ENCODE measurements around the gene SUSD6. TPM values are rescaled to one million over a fixed set of nuclear protein-coding genes. Genes with fewer than 3 reads are reported as not detected.

Gene SUSD6
- total RNA-seq, 2 experiments from 2014 or later = 42.9 to 44.5 TPM

DNA sequence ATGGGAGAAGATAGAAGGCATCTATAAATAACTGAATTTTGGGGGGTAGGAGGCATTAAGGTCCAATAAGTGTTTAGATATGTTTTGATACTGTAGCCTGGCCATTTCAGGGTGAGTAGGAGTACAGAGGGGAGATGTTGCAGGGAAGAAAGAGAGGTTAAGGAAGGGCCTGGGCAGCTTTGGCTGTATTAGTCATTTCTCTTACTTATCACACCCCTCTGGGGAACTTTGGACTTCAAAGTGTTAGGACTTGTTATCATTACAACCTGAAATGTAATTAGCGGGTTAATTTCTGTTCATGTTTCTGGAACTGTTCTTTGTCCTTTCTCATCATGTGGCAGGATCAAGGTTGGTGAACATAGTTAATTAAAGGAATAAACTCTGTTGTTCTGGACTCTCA is 40.3 kb downstream of the SUSD6 start:
- Mint-ChIP-seq H3K27ac (no peak overlapping the region), H3K4me1 (peaks cover 50% of the 10 kb centered on the region), H3K36me3 (peaks cover 7% of the 10 kb centered on the region), H3K9me3 (no peaks in the 10 kb centered on the region), H3K27me3 (no peaks in the 10 kb centered on the region), H3K4me3 (no peak overlapping the region)
- no peak for ATAC-seq (ENCODE audit: low read depth)
- POLR2A ChIA-PET = no interaction called here
- DNase-seq = no peak

GRCh38 chr14:69652942-69653684 is 41.7 kb downstream of the SUSD6 start:
- Mint-ChIP-seq H3K36me3 (peaks cover 7% of the 10 kb centered on the region), H3K27ac (peak overlapping the region; percentile 54), H3K4me3 (peak overlapping the region; percentile 25), H3K27me3 (no peaks in the 10 kb centered on the region), H3K9me3 (no peaks in the 10 kb centered on the region), H3K4me1 (peaks cover 48% of the 10 kb centered on the region)
- DNase-seq (no peak), ATAC-seq (ENCODE audit: low read depth) (no peak)
- POLR2A ChIA-PET = no interaction called here

GRCh38 chr14:69654116-69654515 is 42.7 kb downstream of the SUSD6 start:
- Mint-ChIP-seq H3K27me3 (no peaks in the 10 kb centered on the region), H3K36me3 (peaks cover 9% of the 10 kb centered on the region), H3K27ac (no peak overlapping the region), H3K4me3 (no peak overlapping the region), H3K9me3 (no peaks in the 10 kb centered on the region), H3K4me1 (peaks cover 46% of the 10 kb centered on the region)
- POLR2A ChIA-PET = no interaction called here
- ATAC-seq (ENCODE audit: low read depth) = no peak
- no peak for DNase-seq

DNA sequence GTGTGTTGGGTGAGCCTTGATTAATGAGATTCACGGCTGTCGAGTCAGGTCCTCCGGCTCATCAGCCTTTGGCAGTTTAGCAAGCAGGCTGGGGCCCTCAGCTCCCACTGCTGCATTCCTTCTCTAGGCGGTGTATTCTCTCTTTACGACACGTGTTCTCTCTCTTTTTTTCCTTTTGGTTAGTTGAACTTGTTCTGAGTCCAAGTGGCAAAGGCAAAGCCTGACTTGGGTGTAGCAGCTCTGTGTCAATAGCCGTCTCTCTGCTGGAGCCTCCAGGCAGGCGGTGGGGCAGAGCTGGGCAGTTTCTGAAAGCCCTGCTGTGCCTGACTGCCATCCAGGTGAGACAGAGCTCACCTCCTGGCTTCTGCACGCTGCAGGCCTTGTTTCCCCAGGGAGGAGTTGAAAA is 46.6 kb downstream of the SUSD6 start:
- peaks cover 31% of the 10 kb centered on the region for H3K36me3 Mint-ChIP-seq
- no peak for ATAC-seq (ENCODE audit: low read depth)
- H3K4me3 Mint-ChIP-seq = no peak overlapping the region
- H3K27me3 Mint-ChIP-seq = no peaks in the 10 kb centered on the region
- no peaks in the 10 kb centered on the region for H3K9me3 Mint-ChIP-seq
- no peak for DNase-seq
- H3K27ac Mint-ChIP-seq = no peak overlapping the region
- POLR2A ChIA-PET = no interaction called here
- H3K4me1 Mint-ChIP-seq = peaks cover 53% of the 10 kb centered on the region

DNA sequence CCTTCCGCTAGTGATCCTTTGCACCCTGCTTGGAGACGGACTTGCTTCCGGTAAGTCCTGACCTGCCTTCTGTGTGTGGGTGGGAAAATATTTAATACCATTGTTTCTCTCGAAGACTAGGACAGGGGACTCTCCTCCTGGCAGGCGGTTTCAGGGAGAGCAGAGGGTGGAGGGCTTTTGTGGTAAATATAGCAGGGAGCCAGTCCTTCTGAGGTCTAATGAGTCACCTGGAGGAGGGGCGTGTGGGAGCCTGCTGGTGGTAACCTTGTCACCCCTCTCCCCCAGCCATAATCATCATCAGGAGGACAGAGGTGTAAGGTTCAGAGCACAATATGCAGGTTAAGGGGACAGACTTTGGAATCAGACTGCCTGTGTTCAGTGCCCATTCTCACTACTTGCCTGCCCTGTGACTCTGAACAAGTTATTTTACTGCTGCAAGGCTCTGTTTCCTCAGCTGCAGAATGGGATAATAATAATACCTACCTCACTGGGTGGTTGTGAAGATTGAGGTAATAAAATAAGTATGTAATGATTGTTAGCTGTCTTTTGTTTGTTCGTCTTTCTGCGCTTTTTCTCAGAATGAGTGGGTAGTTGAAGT is 47.4 kb downstream of the SUSD6 start:
- Mint-ChIP-seq H3K27ac (no peak overlapping the region), H3K36me3 (peaks cover 31% of the 10 kb centered on the region), H3K27me3 (no peaks in the 10 kb centered on the region), H3K4me1 (peaks cover 51% of the 10 kb centered on the region), H3K9me3 (no peaks in the 10 kb centered on the region), H3K4me3 (no peak overlapping the region)
- ATAC-seq (ENCODE audit: low read depth) = peak; percentile 30
- DNase-seq = no peak
- POLR2A ChIA-PET = no interaction called here

GRCh38 chr14:69660344-69661193 is 49.2 kb downstream of the SUSD6 start:
- peak; percentile 79 for ATAC-seq (ENCODE audit: low read depth)
- no peak for DNase-seq
- H3K4me3 Mint-ChIP-seq = peak overlapping the region; percentile 51
- POLR2A ChIA-PET = interaction anchor here (1.2 to 1.6 kb wide), 2 partner anchors 9 to 49 kb away, joined by 3 read pairs; partner anchors contain the start of gene SUSD6
- peak overlapping the region; percentile 66 for H3K27ac Mint-ChIP-seq
- H3K27me3 Mint-ChIP-seq = no peaks in the 10 kb centered on the region
- no peaks in the 10 kb centered on the region for H3K9me3 Mint-ChIP-seq
- peaks cover 36% of the 10 kb centered on the region for H3K36me3 Mint-ChIP-seq
- H3K4me1 Mint-ChIP-seq = peaks cover 54% of the 10 kb centered on the region

DNA sequence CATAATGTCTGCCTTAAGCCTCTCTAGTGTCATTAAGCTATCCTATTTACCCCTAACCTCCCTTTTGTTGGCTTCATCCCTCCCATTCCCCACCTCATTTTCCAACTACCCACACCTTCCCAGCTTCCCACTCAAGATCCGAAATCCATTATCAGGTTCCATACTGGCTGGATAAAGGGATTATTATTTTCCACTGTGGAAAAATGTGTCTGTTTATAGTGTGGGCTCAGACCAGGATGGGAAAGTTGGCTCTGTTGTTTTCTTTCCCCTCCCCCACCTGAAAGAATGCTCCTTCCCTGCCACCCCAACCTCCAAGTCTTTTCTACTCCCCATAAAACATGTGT is 49.8 kb downstream of the SUSD6 start:
- Mint-ChIP-seq H3K9me3 (no peaks in the 10 kb centered on the region), H3K4me1 (peaks cover 54% of the 10 kb centered on the region), H3K4me3 (no peak overlapping the region), H3K36me3 (peaks cover 38% of the 10 kb centered on the region), H3K27ac (peak overlapping the region; percentile 66), H3K27me3 (no peaks in the 10 kb centered on the region)
- POLR2A ChIA-PET = interaction anchor here (1.2 to 1.6 kb wide), 2 partner anchors 8 to 50 kb away, joined by 3 read pairs; partner anchors contain the start of gene SUSD6
- DNase-seq (no peak), ATAC-seq (ENCODE audit: low read depth) (no peak)

GRCh38 chr14:69662636-69663299 is 51.4 kb downstream of the SUSD6 start:
- POLR2A ChIA-PET = interaction anchor here (0.9 kb wide), 1 partner anchor 17 kb away, joined by 4 read pairs; no protein-coding TSS in a partner anchor
- H3K4me3 Mint-ChIP-seq = no peak overlapping the region

DNA sequence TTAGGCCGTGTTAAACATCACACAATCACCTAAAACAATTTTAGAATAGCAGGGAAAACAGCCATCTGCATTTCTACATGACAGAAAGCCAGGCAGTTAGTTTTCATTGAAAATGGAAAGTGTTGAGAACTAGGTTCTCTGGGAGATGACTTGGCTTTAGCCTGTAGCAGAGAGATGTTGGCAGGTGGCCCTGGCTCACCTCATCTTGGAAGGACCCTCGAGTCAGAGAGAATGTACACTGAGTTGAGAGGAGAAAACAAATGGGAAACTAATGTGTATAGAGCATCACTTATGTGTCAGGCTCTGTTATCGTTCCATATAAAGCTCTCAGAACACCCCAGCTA is 51.9 kb downstream of the SUSD6 start:
- Mint-ChIP-seq H3K4me3 (no peak overlapping the region), H3K27ac (no peak overlapping the region), H3K4me1 (peaks cover 58% of the 10 kb centered on the region), H3K9me3 (no peaks in the 10 kb centered on the region), H3K36me3 (peaks cover 52% of the 10 kb centered on the region), H3K27me3 (no peaks in the 10 kb centered on the region)
- POLR2A ChIA-PET = no interaction called here
- no peak for DNase-seq
- ATAC-seq (ENCODE audit: low read depth) = no peak

More at GRCh38 chr14:69662636-69663299, 51.4 kb downstream of the SUSD6 start:
- DNase-seq = no peak
- Mint-ChIP-seq H3K27me3 (no peaks in the 10 kb centered on the region), H3K36me3 (peaks cover 48% of the 10 kb centered on the region), H3K27ac (no peak overlapping the region), H3K4me1 (peaks cover 58% of the 10 kb centered on the region), H3K9me3 (no peaks in the 10 kb centered on the region)
- no peak for ATAC-seq (ENCODE audit: low read depth)

- no peak for ATAC-seq (ENCODE audit: low read depth)
These were observed 52.9 kb downstream of the SUSD6 start for GRCh38 chr14:69664265-69664664.

DNA sequence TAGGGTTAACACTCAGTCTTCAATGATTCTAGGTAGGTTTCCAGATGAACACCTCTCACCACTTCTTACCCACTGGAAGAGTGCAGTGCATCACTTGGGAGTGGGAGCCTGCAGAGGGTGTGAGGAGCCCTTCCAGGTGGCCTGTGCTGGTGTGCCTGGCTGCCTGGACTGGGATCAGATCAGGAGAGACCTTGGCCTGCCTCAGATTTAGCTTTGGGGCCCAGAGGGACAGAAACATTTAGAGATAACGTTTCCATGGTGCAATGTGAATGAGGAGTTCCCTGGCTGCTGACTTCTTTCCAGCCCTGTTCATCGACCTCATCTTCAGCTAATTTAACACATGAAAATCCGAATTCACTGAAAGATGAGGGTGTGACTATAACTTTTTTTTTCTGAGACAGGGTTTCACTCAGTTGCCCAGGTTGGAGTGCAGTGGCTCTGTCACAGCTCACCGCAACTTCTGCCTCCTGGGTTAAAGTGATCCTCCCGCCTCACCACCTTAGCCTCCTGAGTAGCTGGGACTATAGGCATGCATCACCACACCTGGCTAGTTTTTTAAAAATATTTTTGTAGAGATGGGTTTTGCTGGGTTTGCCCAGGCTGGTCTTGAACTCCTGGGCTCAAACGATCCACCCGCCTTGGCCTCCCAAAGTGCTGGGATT is 53.6 kb downstream of the SUSD6 start:
- ATAC-seq (ENCODE audit: low read depth) (no peak), DNase-seq (no peak)
- peaks cover 59% of the 10 kb centered on the region for H3K4me1 Mint-ChIP-seq
- no peaks in the 10 kb centered on the region for H3K27me3 Mint-ChIP-seq
- no peak overlapping the region for H3K27ac Mint-ChIP-seq
- no peak overlapping the region for H3K4me3 Mint-ChIP-seq
- H3K9me3 Mint-ChIP-seq = no peaks in the 10 kb centered on the region
- H3K36me3 Mint-ChIP-seq = peaks cover 48% of the 10 kb centered on the region
- POLR2A ChIA-PET = no interaction called here

More at GRCh38 chr14:69664265-69664664, 52.9 kb downstream of the SUSD6 start:
- Mint-ChIP-seq H3K27ac (no peak overlapping the region), H3K9me3 (no peaks in the 10 kb centered on the region), H3K36me3 (peaks cover 50% of the 10 kb centered on the region), H3K27me3 (no peaks in the 10 kb centered on the region), H3K4me3 (no peak overlapping the region), H3K4me1 (peaks cover 56% of the 10 kb centered on the region)
- no peak for DNase-seq
- POLR2A ChIA-PET = no interaction called here

- no peak for ATAC-seq (ENCODE audit: low read depth)
- Mint-ChIP-seq H3K4me1 (peaks cover 58% of the 10 kb centered on the region), H3K27ac (no peak overlapping the region), H3K9me3 (no peaks in the 10 kb centered on the region), H3K36me3 (peaks cover 48% of the 10 kb centered on the region), H3K27me3 (no peaks in the 10 kb centered on the region), H3K4me3 (no peak overlapping the region)
- no peak for DNase-seq
- POLR2A ChIA-PET = no interaction called here
These were observed 54.2 kb downstream of the SUSD6 start for GRCh38 chr14:69665631-69666030.

DNA sequence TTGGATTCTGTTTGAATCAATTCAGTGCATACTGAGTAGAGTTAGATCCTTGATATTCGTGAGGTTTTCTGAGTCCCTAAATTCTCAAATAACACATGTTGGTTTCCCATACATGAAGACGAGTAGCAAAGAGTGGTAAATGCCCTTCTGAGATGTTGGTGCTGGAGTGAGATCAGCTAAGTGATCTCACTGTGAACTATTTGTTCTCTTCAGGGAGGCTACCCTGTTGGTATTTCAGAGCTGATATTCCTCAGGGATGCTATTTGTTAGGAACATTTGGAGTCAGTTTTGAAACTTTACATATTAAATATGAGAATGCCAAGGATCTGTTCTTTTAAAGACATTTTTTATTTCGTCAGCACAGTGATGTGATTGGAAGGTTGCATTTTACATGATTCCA is 54.7 kb downstream of the SUSD6 start:
- H3K4me3 Mint-ChIP-seq = no peak overlapping the region
- POLR2A ChIA-PET = no interaction called here

More for the DNA sequence above, 54.7 kb downstream of the SUSD6 start:
- DNase-seq (no peak), ATAC-seq (ENCODE audit: low read depth) (no peak)
- peaks cover 58% of the 10 kb centered on the region for H3K4me1 Mint-ChIP-seq
- H3K27me3 Mint-ChIP-seq = no peaks in the 10 kb centered on the region
- H3K9me3 Mint-ChIP-seq = no peaks in the 10 kb centered on the region
- peaks cover 47% of the 10 kb centered on the region for H3K36me3 Mint-ChIP-seq
- no peak overlapping the region for H3K27ac Mint-ChIP-seq

Measured in activated naive CD8-positive, alpha-beta T cell treated with anti-CD3 and anti-CD28 coated beads, Interleukin-2, amount 10 ng/mL, durations not matched to agents 7 days and 5 days (primary cell).